HCT116 (cell line): ENCODE data around the gene HARS1. TPM values are rescaled to one million over a fixed set of nuclear protein-coding genes. Genes with fewer than 3 reads are reported as not detected.

Experiments
- ATAC-seq: fragments of 200-7000 bp; cut with Tn5 transposase; 2 replicates; pipeline ENCODE4 v1.9.1; 2020; ENCODE audit warnings: mild to moderate bottlenecking, moderate library complexity
- BruUV-seq: library from RNA; stranded (reverse); fragments of 400-500 nt; replicated peaks from 2 replicates; lab custom pipeline; 2021; lab: Mats Ljungman, UMichigan
- CTCF ChIA-PET: fragments of 300-600 bp; sonication (Branson Sonifier 250); formaldehyde crosslinking; loops from one replicate; lab custom pipeline; 2021; ENCODE audit warnings: antibody characterized with exemption; lab: Charles Lee
- POLR2A ChIA-PET: fragments of 300-600, 350-600 bp; sonication (Branson Sonifier 250); formaldehyde crosslinking; loops from one replicate; lab custom pipeline; 2021; ENCODE audit warnings: antibody characterized with exemption; lab: Charles Lee
- RAD21 ChIA-PET, 2 experiments: fragments of 300-600 bp; sonication (Branson Sonifier 250); formaldehyde crosslinking; loops; one replicate each; lab custom pipeline; 2023; ENCODE audit warnings: low total read pairs in 2 of 2; ENCODE audit not compliant: uncharacterized antibody in 2 of 2, unreplicated experiment in 2 of 2, low non-redundant PET in 1 of 2; lab: Charles Lee
- DNase-seq: peaks from one replicate; pipeline ENCODE4 v3.0.0-alpha.2; 2010; ENCODE audit warnings: low read depth, low spot score
- H2AFZ ChIP-seq: fragments of 200-600 bp; shearing (Covaris generic), sonication (generic); 2 replicates; pipeline ENCODE4 v1.6.1; 2017; ENCODE audit warnings: low read depth, mixed run types, mixed read lengths, antibody characterized with exemption, low read length; ENCODE audit not compliant: poor library complexity, severe bottlenecking
- H3K27ac ChIP-seq: 2 replicates; pipeline ENCODE4 v1.5.1; 2012; ENCODE audit warnings: low read depth, low read length
- H3K27me3 ChIP-seq: fragments of 200-600 bp; sonication (generic); 2 replicates; pipeline ENCODE4 v1.6.1; 2016; ENCODE audit warnings: mixed run types, low read length, mixed read lengths; ENCODE audit not compliant: insufficient read depth
- H3K36me3 ChIP-seq, 2 experiments: fragments of 200-500 bp in 1 of 2; fragments of 200-600 bp in 1 of 2; sonication (Bioruptor generic) in 1 of 2; sonication (generic) in 1 of 2; 2 replicates each; pipeline versions ENCODE4 v1.5.1 to v1.6.1; 2014 to 2016; ENCODE audit warnings: low read length in 2 of 2, inconsistent platforms in 1 of 2, mixed read lengths in 1 of 2, mixed run types in 1 of 2; ENCODE audit not compliant: insufficient read depth in 2 of 2, control insufficient read depth in 1 of 2
- H3K4me1 ChIP-seq, 2 experiments: fragments of 200-600 bp in 1 of 2; sonication (generic) in 1 of 2; 2 replicates each; pipeline versions ENCODE4 v1.5.1 to v1.6.1; 2012 to 2017; ENCODE audit warnings: low read length in 2 of 2, inconsistent platforms in 1 of 2, mild to moderate bottlenecking in 1 of 2, mixed read lengths in 1 of 2, mixed run types in 1 of 2, moderate library complexity in 1 of 2; ENCODE audit not compliant: insufficient read depth in 2 of 2, control insufficient read depth in 1 of 2
- H3K4me2 ChIP-seq: fragments of 200-600 bp; sonication (generic); 2 replicates; pipeline ENCODE4 v1.6.1; 2017; ENCODE audit warnings: mixed run types, low read length, mixed read lengths
- H3K4me3 ChIP-seq, 2 experiments: fragments of 200-600 bp in 1 of 2; sonication (generic) in 1 of 2; replicated peaks in 1 of 2; 2 replicates each; pipeline ENCODE4 v1.5.1; 2011 to 2016; ENCODE audit warnings: low read length in 2 of 2, control low read depth in 1 of 2, low read depth in 1 of 2, mild to moderate bottlenecking in 1 of 2, mixed read lengths in 1 of 2, mixed run types in 1 of 2
- H3K79me2 ChIP-seq: fragments of 200-600 bp; sonication (generic); 2 replicates; pipeline ENCODE4 v1.6.1; 2017; ENCODE audit warnings: mild to moderate bottlenecking, mixed run types, low read length, moderate library complexity, mixed read lengths; ENCODE audit not compliant: insufficient read depth
- H3K9ac ChIP-seq: fragments of 200-600 bp; sonication (generic); 2 replicates; pipeline ENCODE4 v1.6.1; 2016; ENCODE audit warnings: low read length, mixed read lengths
- H3K9me2 ChIP-seq: fragments of 200-600 bp; sonication (generic), shearing (Covaris generic); 2 replicates; pipeline ENCODE4 v1.6.1; 2017; ENCODE audit warnings: mixed run types, mild to moderate bottlenecking, moderate library complexity; ENCODE audit not compliant: insufficient read depth
- H3K9me3 ChIP-seq, 2 experiments: fragments of 200-500 bp in 1 of 2; fragments of 200-600 bp in 1 of 2; sonication (Bioruptor generic) in 1 of 2; sonication (generic) in 1 of 2; 2 replicates each; pipeline ENCODE4 v1.6.1; 2014 to 2017; ENCODE audit warnings: low read length in 2 of 2, mixed read lengths in 2 of 2, inconsistent platforms in 1 of 2, low read depth in 1 of 2, mild to moderate bottlenecking in 1 of 2, mixed run types in 1 of 2, moderate library complexity in 1 of 2; ENCODE audit not compliant: control insufficient read depth in 1 of 2, insufficient read depth in 1 of 2
- H4K20me1 ChIP-seq: fragments of 200-600 bp; sonication (generic), shearing (Covaris generic); 2 replicates; pipeline ENCODE4 v1.6.1; 2017; ENCODE audit warnings: mixed run types, mild to moderate bottlenecking, moderate library complexity; ENCODE audit not compliant: insufficient read depth
- CBX3 ChIP-seq: IDR thresholded peaks from 2 replicates; pipeline ENCODE4 v1.6.1; 2012; ENCODE audit warnings: low read depth
- CEBPB ChIP-seq: IDR thresholded peaks from 2 replicates; pipeline ENCODE4 v1.6.1; 2012; ENCODE audit warnings: low read depth
- EGR1 ChIP-seq: IDR thresholded peaks from 2 replicates; pipeline ENCODE4 v1.6.1; 2012; ENCODE audit warnings: low read depth
- ELF1 ChIP-seq: IDR thresholded peaks from 2 replicates; pipeline ENCODE4 v1.6.1; 2012; ENCODE audit warnings: low read depth, borderline replicate concordance
- EZH2 ChIP-seq: fragments of 200-600 bp; sonication (generic); IDR thresholded peaks from 2 replicates; pipeline ENCODE4 v1.6.1; 2017; ENCODE audit warnings: antibody characterized with exemption, mixed run types
- EZH2phosphoT487 ChIP-seq: fragments of 200-600 bp; IDR thresholded peaks from 2 replicates; pipeline ENCODE4 v1.6.1; 2018; ENCODE audit warnings: antibody characterized with exemption, borderline replicate concordance
- FOSL1 ChIP-seq: IDR thresholded peaks from 2 replicates; pipeline ENCODE4 v1.6.1; 2012; ENCODE audit warnings: low read depth
- JUND ChIP-seq: IDR thresholded peaks from 2 replicates; pipeline ENCODE4 v1.6.1; 2012
- POLR2A ChIP-seq: IDR thresholded peaks from 2 replicates; pipeline ENCODE4 v1.7.0; 2011; ENCODE audit warnings: borderline replicate concordance; ENCODE audit not compliant: insufficient read depth, insufficient read length; ENCODE audit errors: extremely low read depth
- POLR2AphosphoS5 ChIP-seq: IDR thresholded peaks from 2 replicates; pipeline ENCODE4 v1.6.1; 2011; ENCODE audit warnings: mild to moderate bottlenecking, low read depth, low read length, moderate library complexity
- TCF7L2 ChIP-seq: IDR thresholded peaks from 2 replicates; pipeline ENCODE4 v1.7.0; 2011; ENCODE audit warnings: borderline replicate concordance, inconsistent platforms; ENCODE audit not compliant: insufficient read depth, insufficient read length; ENCODE audit errors: extremely low read depth
- YY1 ChIP-seq: IDR thresholded peaks from 2 replicates; pipeline ENCODE4 v1.6.1; 2011; ENCODE audit warnings: low read length, low read depth, moderate library complexity, mild to moderate bottlenecking; ENCODE audit not compliant: insufficient replicate concordance; ENCODE audit errors: extremely low read depth
- ZFX ChIP-seq: fragments of 450-650 bp; IDR thresholded peaks from 2 replicates; pipeline ENCODE4 v1.6.1; 2017
- intact Hi-C: fragments of 100-400 bp; cut with micrococcal nuclease; formaldehyde crosslinking; loops from 2 replicates; pipeline ENCODE4 v1.10.0; 2022
- total RNA-seq: library from RNA; stranded (reverse); gene quantifications from one replicate; pipeline ENCODE4 v1.2.1, GENCODE V29; 2021; ENCODE audit not compliant: unreplicated experiment
- TF ChIP-seq, protein P1 (sequence below): IDR thresholded peaks from 2 replicates; pipeline ENCODE4 v1.6.1; 2011; ENCODE audit warnings: mild to moderate bottlenecking, low read length, moderate library complexity; ENCODE audit not compliant: insufficient replicate concordance; ENCODE audit errors: extremely low read depth
- TF ChIP-seq, protein P2 (sequence below): IDR thresholded peaks from 2 replicates; pipeline ENCODE4 v1.6.1; 2012; ENCODE audit warnings: low read depth
- TF ChIP-seq, protein P3 (sequence below), 3 experiments: fragments of 200-600 bp in 1 of 3; sonication (generic) in 1 of 3; IDR thresholded peaks in 2 of 3; conservative IDR thresholded peaks in 1 of 3; 2 replicates each; pipeline ENCODE4 v1.5.1; 2012 to 2017; ENCODE audit warnings: low read depth in 2 of 3, low read length in 2 of 3, antibody characterized with exemption in 1 of 3, borderline replicate concordance in 1 of 3, control low read depth in 1 of 3, mild to moderate bottlenecking in 1 of 3, mixed read lengths in 1 of 3, mixed run types in 1 of 3, moderate library complexity in 1 of 3; ENCODE audit not compliant: insufficient read depth in 1 of 3
- TF ChIP-seq, protein P4 (sequence below): IDR thresholded peaks from 2 replicates; pipeline ENCODE4 v1.6.1; 2012

HARS1 gene
- total RNA-seq, 1 experiment from 2014 or later: 91.1 TPM

DNA sequence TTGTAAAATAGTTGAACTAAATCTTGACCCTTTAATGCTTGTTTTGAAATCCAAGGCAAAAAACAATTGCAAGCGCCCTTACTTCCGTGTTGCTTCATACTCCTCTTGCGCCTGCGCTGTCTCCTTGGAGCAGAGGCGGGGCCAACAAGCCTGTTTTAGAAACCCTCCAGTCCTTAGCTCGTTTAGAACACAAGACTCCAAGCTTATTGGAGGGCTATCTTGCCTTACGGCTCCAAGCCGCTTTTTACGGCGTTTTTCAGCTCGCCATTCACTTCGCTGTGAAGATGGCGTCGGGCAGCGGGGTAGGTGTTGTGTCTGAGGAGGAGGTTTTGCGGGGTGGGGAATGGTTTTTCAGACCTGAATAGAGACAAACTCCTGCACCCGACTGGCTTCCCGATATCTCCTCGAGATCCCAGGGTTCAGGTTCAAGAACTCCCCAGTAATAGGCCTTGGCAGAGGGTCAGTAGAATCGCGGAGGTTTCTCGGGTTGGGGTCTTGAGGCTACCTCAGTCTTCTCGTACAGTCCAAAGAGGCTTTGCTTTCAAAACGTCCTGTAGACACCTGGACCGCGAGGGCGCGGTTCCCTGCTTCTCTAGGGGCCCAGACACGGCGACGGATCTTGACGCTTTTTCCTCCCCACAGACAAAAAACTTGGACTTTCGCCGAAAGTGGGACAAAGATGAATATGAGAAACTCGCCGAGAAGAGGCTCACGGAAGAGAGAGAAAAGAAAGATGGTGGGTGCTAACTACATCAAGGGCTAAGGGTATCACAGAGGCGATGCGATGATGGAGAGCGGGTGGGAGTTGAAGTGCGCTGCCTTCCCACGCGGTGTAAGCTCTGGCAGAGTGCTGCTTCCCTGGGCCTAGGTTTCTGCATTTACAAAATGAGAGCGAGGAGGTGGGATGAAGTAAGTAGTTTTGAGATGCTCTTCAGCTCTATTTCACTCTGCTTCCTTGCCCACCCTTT lies 9.3 kb upstream of the HARS1 start, which contains the start of gene ZMAT2:
Gene ZMAT2 (plus strand): TSS at position 271 of the 968 bp plus-strand sequence. CDS start 14 bp downstream, at position 285.
- Histone ChIP-seq H3K4me2 (peak within 1 kb of the TSS; percentile 91), H3K36me3 (peaks cover 65 to 73% of the 10 kb centered on the region in 2 experiments), H3K9me3 (no peaks in the 10 kb centered on the region), H3K4me3 (peak within 1 kb of the TSS; percentile 92), H3K9me2 (no peaks in the 10 kb centered on the region), H3K4me1 (peaks cover 3 to 12% of the 10 kb centered on the region in 2 experiments), H3K27ac (peak within 1 kb of the TSS; percentile 54), H3K27me3 (no peaks in the 10 kb centered on the region), H2AFZ (no peak within 1 kb of the TSS), H3K9ac (peak within 1 kb of the TSS; percentile 79), H4K20me1 (no peaks in the 10 kb centered on the region), H3K79me2 (peaks cover 35% of the 10 kb centered on the region)
- intact Hi-C loops: loop anchor here (1.0 to 2.0 kb wide), 2 partner anchors 9 to 300 kb away; partner anchors contain the start of gene ANKHD1
- ChIA-PET RAD21 (no interaction called here), CTCF (interaction anchor here (0.9 to 1.1 kb wide), 4 partner anchors 11 to 337 kb away, joined by 3 to 5 read pairs (median 4); no protein-coding TSS in a partner anchor), POLR2A (interaction anchor here (0.8 to 1.1 kb wide), 3 partner anchors 10 to 18 kb away, joined by 3 to 15 read pairs (median 13); partner anchors contain the start of genes HARS1 and HARS2)
- ATAC-seq (peak; percentile 99), DNase-seq (peak; percentile 98)
- BruUV-seq: TSS peak; percentile 44
- TF ChIP-seq ZFX (no peak), YY1 (peak; percentile 97), POLR2A (no peak), CEBPB (peak; percentile 67; the same call in 1 of the 2 replicates), EZH2 (no peak), EZH2phosphoT487 (no peak), FOSL1 (no peak), ELF1 (peak; percentile 97), CBX3 (peak; percentile 15; the same call in 1 of the 2 replicates), JUND (no peak), POLR2AphosphoS5 (peak; percentile 92), EGR1 (peak; percentile 9; the same call in 1 of the 2 replicates), TCF7L2 (no peak)
- TF ChIP-seq, protein P1, sequence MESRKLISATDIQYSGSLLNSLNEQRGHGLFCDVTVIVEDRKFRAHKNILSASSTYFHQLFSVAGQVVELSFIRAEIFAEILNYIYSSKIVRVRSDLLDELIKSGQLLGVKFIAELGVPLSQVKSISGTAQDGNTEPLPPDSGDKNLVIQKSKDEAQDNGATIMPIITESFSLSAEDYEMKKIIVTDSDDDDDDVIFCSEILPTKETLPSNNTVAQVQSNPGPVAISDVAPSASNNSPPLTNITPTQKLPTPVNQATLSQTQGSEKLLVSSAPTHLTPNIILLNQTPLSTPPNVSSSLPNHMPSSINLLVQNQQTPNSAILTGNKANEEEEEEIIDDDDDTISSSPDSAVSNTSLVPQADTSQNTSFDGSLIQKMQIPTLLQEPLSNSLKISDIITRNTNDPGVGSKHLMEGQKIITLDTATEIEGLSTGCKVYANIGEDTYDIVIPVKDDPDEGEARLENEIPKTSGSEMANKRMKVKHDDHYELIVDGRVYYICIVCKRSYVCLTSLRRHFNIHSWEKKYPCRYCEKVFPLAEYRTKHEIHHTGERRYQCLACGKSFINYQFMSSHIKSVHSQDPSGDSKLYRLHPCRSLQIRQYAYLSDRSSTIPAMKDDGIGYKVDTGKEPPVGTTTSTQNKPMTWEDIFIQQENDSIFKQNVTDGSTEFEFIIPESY: peak; percentile 40
- TF ChIP-seq, protein P2, sequence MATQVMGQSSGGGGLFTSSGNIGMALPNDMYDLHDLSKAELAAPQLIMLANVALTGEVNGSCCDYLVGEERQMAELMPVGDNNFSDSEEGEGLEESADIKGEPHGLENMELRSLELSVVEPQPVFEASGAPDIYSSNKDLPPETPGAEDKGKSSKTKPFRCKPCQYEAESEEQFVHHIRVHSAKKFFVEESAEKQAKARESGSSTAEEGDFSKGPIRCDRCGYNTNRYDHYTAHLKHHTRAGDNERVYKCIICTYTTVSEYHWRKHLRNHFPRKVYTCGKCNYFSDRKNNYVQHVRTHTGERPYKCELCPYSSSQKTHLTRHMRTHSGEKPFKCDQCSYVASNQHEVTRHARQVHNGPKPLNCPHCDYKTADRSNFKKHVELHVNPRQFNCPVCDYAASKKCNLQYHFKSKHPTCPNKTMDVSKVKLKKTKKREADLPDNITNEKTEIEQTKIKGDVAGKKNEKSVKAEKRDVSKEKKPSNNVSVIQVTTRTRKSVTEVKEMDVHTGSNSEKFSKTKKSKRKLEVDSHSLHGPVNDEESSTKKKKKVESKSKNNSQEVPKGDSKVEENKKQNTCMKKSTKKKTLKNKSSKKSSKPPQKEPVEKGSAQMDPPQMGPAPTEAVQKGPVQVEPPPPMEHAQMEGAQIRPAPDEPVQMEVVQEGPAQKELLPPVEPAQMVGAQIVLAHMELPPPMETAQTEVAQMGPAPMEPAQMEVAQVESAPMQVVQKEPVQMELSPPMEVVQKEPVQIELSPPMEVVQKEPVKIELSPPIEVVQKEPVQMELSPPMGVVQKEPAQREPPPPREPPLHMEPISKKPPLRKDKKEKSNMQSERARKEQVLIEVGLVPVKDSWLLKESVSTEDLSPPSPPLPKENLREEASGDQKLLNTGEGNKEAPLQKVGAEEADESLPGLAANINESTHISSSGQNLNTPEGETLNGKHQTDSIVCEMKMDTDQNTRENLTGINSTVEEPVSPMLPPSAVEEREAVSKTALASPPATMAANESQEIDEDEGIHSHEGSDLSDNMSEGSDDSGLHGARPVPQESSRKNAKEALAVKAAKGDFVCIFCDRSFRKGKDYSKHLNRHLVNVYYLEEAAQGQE: no peak
- TF ChIP-seq, protein P3, sequence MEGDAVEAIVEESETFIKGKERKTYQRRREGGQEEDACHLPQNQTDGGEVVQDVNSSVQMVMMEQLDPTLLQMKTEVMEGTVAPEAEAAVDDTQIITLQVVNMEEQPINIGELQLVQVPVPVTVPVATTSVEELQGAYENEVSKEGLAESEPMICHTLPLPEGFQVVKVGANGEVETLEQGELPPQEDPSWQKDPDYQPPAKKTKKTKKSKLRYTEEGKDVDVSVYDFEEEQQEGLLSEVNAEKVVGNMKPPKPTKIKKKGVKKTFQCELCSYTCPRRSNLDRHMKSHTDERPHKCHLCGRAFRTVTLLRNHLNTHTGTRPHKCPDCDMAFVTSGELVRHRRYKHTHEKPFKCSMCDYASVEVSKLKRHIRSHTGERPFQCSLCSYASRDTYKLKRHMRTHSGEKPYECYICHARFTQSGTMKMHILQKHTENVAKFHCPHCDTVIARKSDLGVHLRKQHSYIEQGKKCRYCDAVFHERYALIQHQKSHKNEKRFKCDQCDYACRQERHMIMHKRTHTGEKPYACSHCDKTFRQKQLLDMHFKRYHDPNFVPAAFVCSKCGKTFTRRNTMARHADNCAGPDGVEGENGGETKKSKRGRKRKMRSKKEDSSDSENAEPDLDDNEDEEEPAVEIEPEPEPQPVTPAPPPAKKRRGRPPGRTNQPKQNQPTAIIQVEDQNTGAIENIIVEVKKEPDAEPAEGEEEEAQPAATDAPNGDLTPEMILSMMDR (IDR thresholded peaks at IDR 0.05 in 2 of 3, conservative IDR thresholded peaks at IDR 0.05 in 1 of 3; ENCODE audit: borderline replicate concordance in 1 of 3, insufficient read depth in 1 of 3, low read depth in 2 of 3, low read length in 2 of 3): no peak
- TF ChIP-seq, protein P4, sequence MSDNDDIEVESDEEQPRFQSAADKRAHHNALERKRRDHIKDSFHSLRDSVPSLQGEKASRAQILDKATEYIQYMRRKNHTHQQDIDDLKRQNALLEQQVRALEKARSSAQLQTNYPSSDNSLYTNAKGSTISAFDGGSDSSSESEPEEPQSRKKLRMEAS: no peak
